COLO668 (cell line): Measurements from ENCODE around the gene HPCAL4.

Source experiments
- DNase-seq: peaks from one replicate; lab custom pipeline; 2025; ENCODE audit not compliant: unreplicated experiment; lab: John Stamatoyannopoulos, UW

Gene HPCAL4

GRCh38 chr1:39678889-39679288, 12.3 kb downstream of the HPCAL4 start:
- no peak for DNase-seq

- DNase-seq, result no peak
These were observed 13.6 kb downstream of the HPCAL4 start for GRCh38 chr1:39677645-39678044.

- DNase-seq, result no peak
These were observed 14.2 kb downstream of the HPCAL4 start for GRCh38 chr1:39676948-39677548.

GRCh38 chr1:39675220-39675619, 16.0 kb downstream of the HPCAL4 start:
- DNase-seq, result no peak

GRCh38 chr1:39673215-39673614, 18.0 kb downstream of the HPCAL4 start:
- DNase-seq, result no peak

GRCh38 chr1:39672551-39672947, 18.7 kb downstream of the HPCAL4 start:
- DNase-seq, result peak; percentile 99

GRCh38 chr1:39671793-39672550, 19.3 kb downstream of the HPCAL4 start, which contains the start of gene NT5C1A:
TSS of gene NT5C1A (minus strand) at chr1:39672107. CDS start at chr1:39672038, 69 bp downstream.
- no peak for DNase-seq

- DNase-seq, result no peak
These were observed 19.8 kb downstream of the HPCAL4 start for GRCh38 chr1:39671433-39671792.

GRCh38 chr1:39670689-39671088, 20.5 kb downstream of the HPCAL4 start:
- DNase-seq, result no peak

- no peak for DNase-seq
These were observed 22.3 kb downstream of the HPCAL4 start for GRCh38 chr1:39668894-39669293.

GRCh38 chr1:39668111-39668510, 23.1 kb downstream of the HPCAL4 start:
- DNase-seq, result no peak

GRCh38 chr1:39666772-39667171, 24.5 kb downstream of the HPCAL4 start:
- DNase-seq, result no peak

GRCh38 chr1:39663559-39663958, 27.7 kb downstream of the HPCAL4 start:
- no peak for DNase-seq

GRCh38 chr1:39662861-39663260, 28.4 kb downstream of the HPCAL4 start:
- DNase-seq, result no peak

GRCh38 chr1:39659538-39659937, 31.7 kb downstream of the HPCAL4 start:
- DNase-seq, result no peak

- no peak for DNase-seq
These were observed 32.1 kb downstream of the HPCAL4 start for GRCh38 chr1:39659110-39659509.

GRCh38 chr1:39657923-39658485, 33.2 kb downstream of the HPCAL4 start:
- peak; percentile 100 for DNase-seq

- no peak for DNase-seq
These were observed 33.8 kb downstream of the HPCAL4 start for GRCh38 chr1:39657402-39657801.

- no peak for DNase-seq
These were observed 34.8 kb downstream of the HPCAL4 start for GRCh38 chr1:39656391-39656790.

- DNase-seq, result no peak
These were observed 35.5 kb downstream of the HPCAL4 start for GRCh38 chr1:39655578-39656268.

GRCh38 chr1:39654291-39654690, 36.9 kb downstream of the HPCAL4 start:
- no peak for DNase-seq

GRCh38 chr1:39653546-39654031, 37.6 kb downstream of the HPCAL4 start:
- DNase-seq, result peak; percentile 100
